H9 (cell line): ENCODE data around the gene METTL25B. TPM values are rescaled to one million over a fixed set of nuclear protein-coding genes. Genes with fewer than 3 reads are reported as not detected.

Experiments used
- DNase-seq: peaks from one replicate; pipeline ENCODE4 v3.0.0-alpha.2; 2017
- H2AFZ ChIP-seq: one replicate; pipeline ENCODE4 v1.6.1; 2013; ENCODE audit warnings: mild to moderate bottlenecking, low read length, control low read depth, moderate library complexity
- H2AK5ac ChIP-seq: 2 replicates; pipeline ENCODE4 v1.6.1; 2013; ENCODE audit warnings: low read length, control low read depth, mixed read lengths; ENCODE audit not compliant: insufficient read length
- H2BK120ac ChIP-seq: one replicate; pipeline ENCODE4 v1.6.1; 2013; ENCODE audit warnings: low read depth, mild to moderate bottlenecking, low read length, control low read depth, inconsistent platforms; ENCODE audit not compliant: poor library complexity, severe bottlenecking
- H2BK12ac ChIP-seq: 2 replicates; pipeline ENCODE4 v1.6.1; 2013; ENCODE audit warnings: low read length, control low read depth, mixed read lengths, low read depth; ENCODE audit not compliant: insufficient read length
- H2BK15ac ChIP-seq: 2 replicates; pipeline ENCODE4 v1.6.1; 2013; ENCODE audit warnings: low read depth, low read length, control low read depth
- H2BK20ac ChIP-seq: one replicate; pipeline ENCODE4 v1.6.1; 2013; ENCODE audit warnings: low read depth, mild to moderate bottlenecking, low read length, control low read depth, inconsistent platforms; ENCODE audit not compliant: poor library complexity, severe bottlenecking
- H2BK5ac ChIP-seq: 2 replicates; pipeline ENCODE4 v1.6.1; 2013; ENCODE audit warnings: low read length, control low read depth, mixed read lengths; ENCODE audit not compliant: insufficient read length
- H3K14ac ChIP-seq: 2 replicates; pipeline ENCODE4 v1.6.1; 2013; ENCODE audit warnings: low read length, control low read depth; ENCODE audit not compliant: insufficient read depth
- H3K18ac ChIP-seq: 2 replicates; pipeline ENCODE4 v1.6.1; 2013; ENCODE audit warnings: low read depth, mild to moderate bottlenecking, mixed read lengths, low read length, control low read depth; ENCODE audit not compliant: insufficient read length
- H3K23ac ChIP-seq: 2 replicates; pipeline ENCODE4 v1.6.1; 2013; ENCODE audit warnings: low read length, control low read depth, mixed read lengths, low read depth; ENCODE audit not compliant: insufficient read length
- H3K23me2 ChIP-seq: 2 replicates; pipeline ENCODE4 v1.6.1; 2013; ENCODE audit warnings: low read depth, mild to moderate bottlenecking, mixed read lengths, low read length, control low read depth; ENCODE audit not compliant: insufficient read length, poor library complexity, severe bottlenecking
- H3K27ac ChIP-seq: 2 replicates; pipeline ENCODE4 v1.5.1; 2013; ENCODE audit warnings: low read length, control low read depth, mixed read lengths, low read depth; ENCODE audit not compliant: insufficient read length
- H3K27me3 ChIP-seq: 2 replicates; pipeline ENCODE4 v1.6.1; 2013; ENCODE audit warnings: low read length, control low read depth, inconsistent platforms; ENCODE audit not compliant: insufficient read depth
- H3K4ac ChIP-seq: 2 replicates; pipeline ENCODE4 v1.6.1; 2013; ENCODE audit warnings: low read depth, mild to moderate bottlenecking, control low read depth, inconsistent platforms, low read length, moderate library complexity
- H3K4me1 ChIP-seq: 2 replicates; pipeline ENCODE4 v1.6.1; 2013; ENCODE audit warnings: low read length, control low read depth, inconsistent platforms; ENCODE audit not compliant: insufficient read depth
- H3K4me2 ChIP-seq: 2 replicates; pipeline ENCODE4 v1.6.1; 2013; ENCODE audit warnings: low read length, control low read depth, mixed read lengths; ENCODE audit not compliant: insufficient read length, insufficient read depth
- H3K56ac ChIP-seq: 2 replicates; pipeline ENCODE4 v1.6.1; 2013; ENCODE audit warnings: low read depth, mild to moderate bottlenecking, mixed read lengths, low read length, control low read depth; ENCODE audit not compliant: insufficient read length
- H3K79me1 ChIP-seq: 2 replicates; pipeline ENCODE4 v1.6.1; 2013; ENCODE audit warnings: low read depth, mild to moderate bottlenecking, moderate library complexity, low read length, control low read depth, inconsistent platforms; ENCODE audit not compliant: insufficient read depth, poor library complexity, severe bottlenecking
- H3K79me2 ChIP-seq: 2 replicates; pipeline ENCODE4 v1.6.1; 2013; ENCODE audit warnings: low read length, control low read depth, inconsistent platforms; ENCODE audit not compliant: insufficient read depth
- H3K9ac ChIP-seq: 2 replicates; pipeline ENCODE4 v1.6.1; 2013; ENCODE audit warnings: low read length, control low read depth, mixed read lengths; ENCODE audit not compliant: insufficient read length; ENCODE audit errors: extremely low read depth
- H3K9me3 ChIP-seq: one replicate; pipeline ENCODE4 v1.6.1; 2013; ENCODE audit warnings: low read depth, low read length, inconsistent platforms; ENCODE audit not compliant: control insufficient read depth
- H3T11ph ChIP-seq: one replicate; pipeline ENCODE4 v1.6.1; 2013; ENCODE audit warnings: mild to moderate bottlenecking, low read length, control low read depth, inconsistent platforms
- H4K20me1 ChIP-seq: one replicate; pipeline ENCODE4 v1.6.1; 2013; ENCODE audit not compliant: control insufficient read depth, insufficient read length, insufficient read depth
- H4K5ac ChIP-seq: 2 replicates; pipeline ENCODE4 v1.6.1; 2013; ENCODE audit warnings: low read depth, mild to moderate bottlenecking, mixed read lengths, low read length, control low read depth; ENCODE audit not compliant: insufficient read length
- H4K8ac ChIP-seq: replicated peaks from 2 replicates; pipeline ENCODE4 v1.6.1; 2013; ENCODE audit warnings: low read length, control low read depth, mixed read lengths, low read depth; ENCODE audit not compliant: insufficient read length
- H4K91ac ChIP-seq: 2 replicates; pipeline ENCODE4 v1.6.1; 2013; ENCODE audit warnings: low read depth, mild to moderate bottlenecking, moderate library complexity, mixed read lengths, low read length, control low read depth; ENCODE audit not compliant: insufficient read length
- H3K27ac Mint-ChIP-seq, 3 experiments: 2 replicates in 2 of 3; 3 replicates in 1 of 3; pipeline ENCODE4 v1.8.0; 2020 to 2021; ENCODE audit warnings: mixed read lengths in 3 of 3, mild to moderate bottlenecking in 1 of 3, moderate library complexity in 1 of 3
- H3K27me3 Mint-ChIP-seq: 2 replicates; pipeline ENCODE4 v1.8.0; 2021; ENCODE audit warnings: low read depth, mild to moderate bottlenecking, moderate library complexity, mixed read lengths
- H3K36me3 Mint-ChIP-seq, 3 experiments: 2 replicates in 2 of 3; 3 replicates in 1 of 3; pipeline ENCODE4 v1.8.0; 2020 to 2021; ENCODE audit warnings: low read depth in 3 of 3, mixed read lengths in 3 of 3; ENCODE audit not compliant: insufficient read depth in 1 of 3
- H3K4me1 Mint-ChIP-seq, 2 experiments: 2 replicates each; pipeline ENCODE4 v1.8.0; 2020; ENCODE audit warnings: mixed read lengths in 2 of 2
- H3K4me3 Mint-ChIP-seq, 2 experiments: 2 replicates in 1 of 2; 3 replicates in 1 of 2; pipeline ENCODE4 v1.8.0; 2020 to 2021; ENCODE audit warnings: mild to moderate bottlenecking in 2 of 2, mixed read lengths in 2 of 2, moderate library complexity in 1 of 2
- H3K9me3 Mint-ChIP-seq, 2 experiments: 2 replicates in 1 of 2; 3 replicates in 1 of 2; pipeline ENCODE4 v1.8.0; 2020; ENCODE audit warnings: mild to moderate bottlenecking in 2 of 2, mixed read lengths in 2 of 2, moderate library complexity in 1 of 2
- CTCF ChIP-seq: fragments of 200-600 bp; sonication (generic); conservative IDR thresholded peaks from 3 replicates; pipeline ENCODE4 v1.8.0; 2021; ENCODE audit warnings: antibody characterized with exemption, mild to moderate bottlenecking
- WGBS: extraction: QIAGEN DNeasy Blood & Tissue Kit; methylation state at CpG from one replicate; pipeline ENCODE4 v1.1.7; 2013; ENCODE audit warnings: missing lambda C conversion rate, low lambda C conversion rate, mixed read lengths; ENCODE audit not compliant: insufficient read length; ENCODE audit errors: extremely low coverage; 5-methylcytosine and 5-hydroxymethylcytosine counted together
- total RNA-seq: library from RNA; stranded (reverse); gene quantifications from 2 replicates; pipeline ENCODE4 v1.2.1, GENCODE V29; 2021

METTL25B gene
- total RNA-seq, 1 experiment from 2014 or later: 26.2 TPM

GRCh38 chr1:156717351-156717750, 10.9 kb upstream of the METTL25B start:
- H3K27ac Mint-ChIP-seq: peak overlapping the region in 1 of 3 experiments; percentile 1; a peak in 1 of 7 replicates
- no peak overlapping the region for H2BK20ac ChIP-seq

More at GRCh38 chr1:156717351-156717750, 10.9 kb upstream of the METTL25B start:
- Histone ChIP-seq H4K20me1 (no peaks in the 10 kb centered on the region), H2BK15ac (no peak overlapping the region), H4K5ac (no peak overlapping the region), H3K9ac (no peak overlapping the region), H4K91ac (no peak overlapping the region), H4K8ac (no peak overlapping the region), H3K79me2 (no peaks in the 10 kb centered on the region), H3K27ac (no peak overlapping the region), H3K14ac (no peak overlapping the region), H3K79me1 (no peaks in the 10 kb centered on the region), H3K9me3 (no peaks in the 10 kb centered on the region), H2BK12ac (no peak overlapping the region), H2BK120ac (no peak overlapping the region), H2AK5ac (no peak overlapping the region), H3K56ac (no peak overlapping the region), H3T11ph (no peak overlapping the region), H3K4me2 (no peak overlapping the region), H3K23me2 (no peaks in the 10 kb centered on the region), H3K18ac (no peak overlapping the region), H2BK5ac (no peak overlapping the region), H3K4ac (no peak overlapping the region), H3K27me3 (no peaks in the 10 kb centered on the region), H2AFZ (no peak overlapping the region), H3K23ac (no peak overlapping the region), H3K4me1 (no peaks in the 10 kb centered on the region)
- Mint-ChIP-seq H3K4me3 (no peak overlapping the region), H3K9me3 (no peaks in the 10 kb centered on the region), H3K4me1 (peaks cover 13 to 21% of the 10 kb centered on the region in 2 experiments), H3K27me3 (peaks cover 3% of the 10 kb centered on the region), H3K36me3 (peaks cover 5 to 33% (median 12%) of the 10 kb centered on the region in 3 experiments; a peak in 5 of 7 replicates)
- TF ChIP-seq CTCF: no peak
- DNase-seq: no peak
- no CpG with 5 or more reads among the region's 4 CpGs for WGBS
